SU-DHL-6 (cell line): ENCODE measurements around the gene IFNA7.

Source experiments
- CTCF ChIP-seq: fragments of 200-600 bp; sonication (generic); IDR thresholded peaks from one replicate; pipeline ENCODE4 v1.5.1; 2017; ENCODE audit warnings: antibody characterized with exemption, mild to moderate bottlenecking, low read length, moderate library complexity; ENCODE audit not compliant: insufficient read depth, poor library complexity, severe bottlenecking
- EZH2phosphoT487 ChIP-seq: fragments of 200-600 bp; sonication (generic), shearing (Covaris generic); conservative IDR thresholded peaks from 2 replicates; pipeline ENCODE4 v1.6.1; 2018; ENCODE audit warnings: mild to moderate bottlenecking, antibody characterized with exemption, low read length, moderate library complexity, mixed read lengths

DNA sequence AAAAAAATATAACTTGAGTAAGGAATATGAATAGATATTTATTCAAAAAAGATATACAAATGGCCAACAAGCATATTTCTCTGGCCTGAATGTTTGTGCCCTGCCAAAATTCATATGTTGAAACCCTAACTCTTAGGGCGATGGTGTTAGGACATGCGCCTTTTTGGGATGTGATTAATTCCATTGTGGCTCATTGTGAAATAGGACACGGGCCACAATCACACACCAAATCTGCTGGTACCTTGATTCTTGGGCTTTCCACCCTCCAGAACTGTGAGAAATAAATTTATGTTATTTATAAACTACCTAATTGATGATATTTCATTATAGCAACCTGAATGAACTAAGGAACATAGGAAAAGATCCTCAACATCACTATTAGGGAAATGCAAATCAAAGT is 29.8 kb downstream of the IFNA7 start:
- TF ChIP-seq CTCF (no peak), EZH2phosphoT487 (no peak)
